K562 (cell line): ENCODE results near the gene COL5A3.

Experiments used
- CHD4 ChIP-seq: fragments of 200-600 bp; sonication (generic); IDR thresholded peaks from 3 replicates; pipeline ENCODE4 v1.6.1; 2012; ENCODE audit warnings: low read depth, mild to moderate bottlenecking, mixed read lengths, low read length, inconsistent platforms; ENCODE audit not compliant: insufficient read depth, insufficient replicate concordance, poor library complexity, severe bottlenecking
- GATA2 ChIP-seq: sonication (generic); formaldehyde crosslinking; IDR thresholded peaks from 2 replicates; pipeline ENCODE4 v1.4.0; 2020; ENCODE audit warnings: mild to moderate bottlenecking, missing genetic modification reagents
- POLR2A ChIP-seq: fragments of 450-650 bp; conservative IDR thresholded peaks from 2 replicates; pipeline ENCODE4 v1.6.1; 2016
- YY1 ChIP-seq, 3 experiments: IDR thresholded peaks; 2 replicates each; pipeline ENCODE4 v1.6.1; 2011; ENCODE audit warnings: low read length in 2 of 3, mild to moderate bottlenecking in 2 of 3, moderate library complexity in 2 of 3, borderline replicate concordance in 1 of 3, control low read depth in 1 of 3, low read depth in 1 of 3; ENCODE audit not compliant: insufficient read depth in 3 of 3, insufficient replicate concordance in 2 of 3, control insufficient read depth in 1 of 3, insufficient read length in 1 of 3; ENCODE audit errors: extremely low read depth in 1 of 3

DNA sequence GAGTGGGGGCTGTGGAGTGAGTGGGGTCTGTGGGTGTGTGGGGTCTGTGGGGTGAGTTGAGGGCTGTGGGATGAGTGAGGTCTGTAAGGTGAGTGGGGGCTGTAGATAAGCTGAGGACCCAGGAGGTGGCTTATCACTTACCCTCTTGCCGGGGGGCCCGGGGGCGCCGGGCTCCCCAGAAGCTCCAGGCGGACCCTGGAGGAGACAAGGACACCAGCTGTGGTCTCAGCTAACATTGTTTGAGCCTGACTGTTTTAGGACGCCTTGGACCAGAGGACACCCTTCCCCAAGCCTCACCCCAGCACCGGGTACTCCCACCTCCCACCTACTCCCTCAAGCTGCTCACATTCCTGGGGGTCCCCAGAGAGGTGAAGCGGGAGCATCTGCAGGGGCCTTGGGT, 39.8 kb downstream of the COL5A3 start:
- TF ChIP-seq YY1 (IDR thresholded peaks at IDR 0.05; ENCODE audit: borderline replicate concordance in 1 of 3, control insufficient read depth in 1 of 3, extremely low read depth in 1 of 3, insufficient read depth in 3 of 3, insufficient read length in 1 of 3, insufficient replicate concordance in 2 of 3, low read depth in 1 of 3, low read length in 2 of 3) (no peak), GATA2 (CRISPR knock-in tag) (no peak), POLR2A (no peak), CHD4 (no peak)
